HEK293T (cell line): ENCODE measurements around the gene PACS2.

ENCODE experiments used
- ARNT ChIP-seq: fragments of 450-650 bp; IDR thresholded peaks from 2 replicates; pipeline ENCODE4 v1.6.1; 2017; ENCODE audit warnings: mild to moderate bottlenecking
- ELF4 ChIP-seq: fragments of 450-650 bp; IDR thresholded peaks from 2 replicates; pipeline ENCODE4 v1.6.1; 2017; ENCODE audit warnings: antibody characterized with exemption
- FOXA1 ChIP-seq: fragments of 450-650 bp; IDR thresholded peaks from 2 replicates; pipeline ENCODE4 v1.6.1; 2016; ENCODE audit warnings: mild to moderate bottlenecking
- FOXM1 ChIP-seq: fragments of 450-650 bp; IDR thresholded peaks from 2 replicates; pipeline ENCODE4 v1.6.1; 2017; ENCODE audit warnings: mild to moderate bottlenecking, borderline replicate concordance
- PKNOX1 ChIP-seq: fragments of 450-650 bp; IDR thresholded peaks from 2 replicates; pipeline ENCODE4 v1.6.1; 2016
- SP1 ChIP-seq: fragments of 450-650 bp; IDR thresholded peaks from 2 replicates; pipeline ENCODE4 v1.6.1; 2017
- SUZ12 ChIP-seq: fragments of 450-650 bp; IDR thresholded peaks from 2 replicates; pipeline ENCODE4 v1.6.1; 2016; ENCODE audit warnings: mild to moderate bottlenecking
- TARDBP ChIP-seq: fragments of 450-650 bp; IDR thresholded peaks from 2 replicates; pipeline ENCODE4 v1.6.1; 2016
- ZNF384 ChIP-seq: fragments of 450-650 bp; IDR thresholded peaks from 2 replicates; pipeline ENCODE4 v1.6.1; 2016

DNA sequence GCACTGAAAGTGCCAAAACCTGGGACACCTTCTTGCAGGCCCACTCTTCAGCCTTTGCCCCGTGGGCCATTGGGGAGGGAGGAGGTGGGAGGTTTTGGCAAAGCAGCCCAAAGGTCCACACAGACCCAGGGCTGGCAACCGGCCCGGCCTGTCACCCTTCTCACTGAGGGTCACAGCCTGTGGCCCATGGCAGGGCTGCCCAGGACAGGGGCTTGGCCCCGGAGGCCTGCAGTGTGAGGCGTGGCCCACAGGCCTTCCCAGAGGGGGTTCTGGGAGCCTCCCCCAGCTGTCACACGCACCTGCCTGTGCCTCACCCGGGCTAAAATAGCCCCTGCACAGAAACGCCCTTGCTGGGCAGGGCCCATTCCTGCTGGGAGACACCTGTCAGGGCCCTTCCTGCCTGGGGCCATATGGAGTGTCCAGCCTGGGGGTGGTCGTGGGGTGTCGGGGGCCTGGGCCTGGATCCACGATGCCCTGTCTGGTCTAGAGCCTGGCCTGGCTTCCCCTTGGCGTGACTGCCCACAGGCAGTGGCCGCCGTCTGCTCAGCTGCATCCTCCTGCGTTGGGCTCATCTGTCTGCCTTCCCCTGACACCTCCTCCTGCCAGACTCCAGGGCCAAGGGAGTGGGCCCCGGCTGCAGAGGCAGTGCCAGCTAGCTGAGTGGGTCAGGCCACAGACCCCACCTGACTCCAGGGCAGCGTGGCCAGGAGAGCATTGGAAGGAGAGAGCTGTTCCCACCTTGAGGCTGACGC lies 19.2 kb downstream of the PACS2 start:
- no peak for TF ChIP-seq ARNT
- TF ChIP-seq ZNF384: no peak
- TF ChIP-seq ELF4: no peak
- no peak for TF ChIP-seq PKNOX1
- TF ChIP-seq TARDBP: no peak
- TF ChIP-seq FOXA1: no peak
- TF ChIP-seq FOXM1: no peak
- no peak for TF ChIP-seq SP1
- no peak for TF ChIP-seq SUZ12
